Measurements from ENCODE around the gene OARD1.

Gene OARD1

GRCh38 chr6:41022294-41022693, 49.9 kb downstream of the OARD1 start (continued):
- TF ChIP-seq AEBP2 (tag by site-specific recombination; IDR thresholded peaks at IDR 0.05; ENCODE audit: borderline replicate concordance) (no peak), ZNF704 (tag by site-specific recombination; IDR thresholded peaks at IDR 0.05) (no peak), ZNF629 (tag by site-specific recombination; IDR thresholded peaks at IDR 0.05) (peak; percentile 93), ZBTB7A (tag by site-specific recombination; IDR thresholded peaks at IDR 0.05; ENCODE audit: low read depth) (no peak), ZXDB (tag by site-specific recombination; IDR thresholded peaks at IDR 0.05) (peak; percentile 61), WT1 (tag by site-specific recombination; IDR thresholded peaks at IDR 0.05) (0 out of 2 replicates have a peak, but pooled peaks have one; percentile 27), ZNF16 (tag by site-specific recombination; IDR thresholded peaks at IDR 0.05; ENCODE audit: low read depth) (no peak), ZNF654 (tag by site-specific recombination; IDR thresholded peaks at IDR 0.05; ENCODE audit: low read depth) (no peak), ZNF596 (tag by site-specific recombination; IDR thresholded peaks at IDR 0.05) (no peak), ZNF747 (tag by site-specific recombination; IDR thresholded peaks at IDR 0.05) (no peak), ELK4 (IDR thresholded peaks at IDR 0.05; ENCODE audit: borderline replicate concordance, low read depth, low read length) (no peak), SALL2 (tag by site-specific recombination; IDR thresholded peaks at IDR 0.05; ENCODE audit: borderline replicate concordance) (no peak), ZNF362 (tag by site-specific recombination; IDR thresholded peaks at IDR 0.05) (no peak), SP7 (tag by site-specific recombination; IDR thresholded peaks at IDR 0.05) (0 out of 2 replicates have a peak, but pooled peaks have one; percentile 23), ZBTB49 (tag by site-specific recombination; IDR thresholded peaks at IDR 0.05; ENCODE audit: low read depth) (no peak), PRDM2 (tag by site-specific recombination; IDR thresholded peaks at IDR 0.05; ENCODE audit: borderline replicate concordance) (no peak), ZNF549 (tag by site-specific recombination; IDR thresholded peaks at IDR 0.05) (no peak), ZNF292 (tag by site-specific recombination; IDR thresholded peaks at IDR 0.05; ENCODE audit: borderline replicate concordance, low read depth) (no peak), ZSCAN23 (tag by site-specific recombination; IDR thresholded peaks at IDR 0.05) (no peak), CTCF (tag by site-specific recombination; IDR thresholded peaks at IDR 0.05) (no peak), ZBTB26 (tag by site-specific recombination; optimal IDR thresholded peaks at IDR 0.05) (no peak), ZNF24 (tag by site-specific recombination; IDR thresholded peaks at IDR 0.05) (0 out of 2 replicates have a peak, but pooled peaks have one; percentile 54), ZBTB20 (tag by site-specific recombination; IDR thresholded peaks at IDR 0.05) (no peak)

Data from HEK293 (cell line).